Fibroblast of lung (primary cell): ENCODE measurements around the gene FAM193A. TPM values are rescaled to one million over a fixed set of nuclear protein-coding genes. Genes with fewer than 3 reads are reported as not detected.

ENCODE experiments used
- DNase-seq, 2 donors: peaks; one replicate each; pipeline versions ENCODE4 v3.0.0 to v3.0.0-alpha.2; 2010; ENCODE audit warnings: low read depth in 2 of 2
- H2AFZ ChIP-seq: 2 replicates; pipeline ENCODE4 v1.5.1; 2012; ENCODE audit warnings: low read length, control low read depth, inconsistent platforms
- H3K27ac ChIP-seq: 2 replicates; pipeline ENCODE4 v1.5.1; 2011; ENCODE audit warnings: low read length, control low read depth; ENCODE audit not compliant: insufficient read depth
- H3K27me3 ChIP-seq: 2 replicates; pipeline ENCODE4 v1.5.1; 2011; ENCODE audit warnings: mild to moderate bottlenecking, low read length; ENCODE audit not compliant: control insufficient read depth, insufficient read depth
- H3K36me3 ChIP-seq: 2 replicates; pipeline ENCODE4 v1.5.1; 2011; ENCODE audit warnings: low read length; ENCODE audit not compliant: control insufficient read depth, insufficient read depth
- H3K4me1 ChIP-seq: 2 replicates; pipeline ENCODE4 v1.5.1; 2011; ENCODE audit warnings: low read length; ENCODE audit not compliant: control insufficient read depth, insufficient read depth; ENCODE audit errors: extremely low read depth
- H3K4me2 ChIP-seq: 2 replicates; pipeline ENCODE4 v1.5.1; 2011; ENCODE audit warnings: low read length, control low read depth; ENCODE audit not compliant: insufficient read depth; ENCODE audit errors: extremely low read depth
- H3K4me3 ChIP-seq, 4 experiments: fragments of 200-600 bp in 1 of 4; sonication (generic) in 1 of 4; replicated peaks in 1 of 4; 2 replicates each; pipeline ENCODE4 v1.5.1; 2011 to 2016; ENCODE audit warnings: low read length in 4 of 4, low read depth in 3 of 4, mild to moderate bottlenecking in 3 of 4, control low read depth in 2 of 4, inconsistent platforms in 1 of 4, mixed read lengths in 1 of 4; ENCODE audit not compliant: insufficient read depth in 1 of 4; ENCODE audit errors: control extremely low read depth in 1 of 4
- H3K79me2 ChIP-seq: 2 replicates; pipeline ENCODE4 v1.5.1; 2012; ENCODE audit warnings: mild to moderate bottlenecking, low read length, inconsistent platforms; ENCODE audit not compliant: control insufficient read depth, insufficient read depth
- H3K9ac ChIP-seq: 2 replicates; pipeline ENCODE4 v1.5.1; 2011; ENCODE audit warnings: mild to moderate bottlenecking, low read length, control low read depth; ENCODE audit not compliant: insufficient read depth
- H3K9me3 ChIP-seq: 2 replicates; pipeline ENCODE4 v1.5.1; 2012; ENCODE audit warnings: low read depth, low read length; ENCODE audit not compliant: control insufficient read depth, insufficient read depth
- H4K20me1 ChIP-seq: 2 replicates; pipeline ENCODE4 v1.5.1; 2011; ENCODE audit warnings: low read length; ENCODE audit not compliant: control insufficient read depth, insufficient read depth; ENCODE audit errors: extremely low read depth
- EZH2 ChIP-seq: IDR thresholded peaks from 2 replicates; pipeline ENCODE4 v1.5.1; 2012; ENCODE audit warnings: low read length, control low read depth, mild to moderate bottlenecking; ENCODE audit errors: missing control alignments
- polyA plus RNA-seq, 2 donors: library from polyadenylated mRNA; depleted of rRNA in 1 of 2; stranded (reverse) in 1 of 2; unstranded in 1 of 2; fragments of >200 nt; gene quantifications; 2 replicates each; pipeline ENCODE4 v1.2.1, GENCODE V29; 2011 to 2012; ENCODE audit warnings: missing spikeins in 1 of 2
- total RNA-seq: library from RNA; depleted of rRNA; stranded (reverse); fragments of >200 nt; gene quantifications from 2 replicates; pipeline ENCODE4 v1.2.1, GENCODE V29; 2014
- TF ChIP-seq, protein P1 (sequence below), 2 donors: IDR thresholded peaks in 1 of 2; conservative IDR thresholded peaks in 1 of 2; 1 replicate in 1 of 2; 2 replicates in 1 of 2; pipeline ENCODE4 v1.5.1; 2011 to 2012; ENCODE audit warnings: low read length in 2 of 2, control low read depth in 1 of 2, inconsistent platforms in 1 of 2, low read depth in 1 of 2, mild to moderate bottlenecking in 1 of 2

FAM193A gene
- total and polyA plus RNA-seq, 2 donors (not counting 1 experiment from before 2014, with no cell fraction given) = 5.6 to 10.9 TPM

- Histone ChIP-seq H3K79me2 (no peaks in the 10 kb centered on the region), H3K9ac (no peak overlapping the region), H3K4me2 (no peak overlapping the region), H3K27ac (no peak overlapping the region), H3K27me3 (no peaks in the 10 kb centered on the region), H2AFZ (no peak overlapping the region), H3K4me1 (no peaks in the 10 kb centered on the region), H3K36me3 (peaks cover 6% of the 10 kb centered on the region), H3K9me3 (no peaks in the 10 kb centered on the region), H3K4me3 (no peak overlapping the region), H4K20me1 (no peaks in the 10 kb centered on the region)
- no peak for DNase-seq
- TF ChIP-seq, protein P1, sequence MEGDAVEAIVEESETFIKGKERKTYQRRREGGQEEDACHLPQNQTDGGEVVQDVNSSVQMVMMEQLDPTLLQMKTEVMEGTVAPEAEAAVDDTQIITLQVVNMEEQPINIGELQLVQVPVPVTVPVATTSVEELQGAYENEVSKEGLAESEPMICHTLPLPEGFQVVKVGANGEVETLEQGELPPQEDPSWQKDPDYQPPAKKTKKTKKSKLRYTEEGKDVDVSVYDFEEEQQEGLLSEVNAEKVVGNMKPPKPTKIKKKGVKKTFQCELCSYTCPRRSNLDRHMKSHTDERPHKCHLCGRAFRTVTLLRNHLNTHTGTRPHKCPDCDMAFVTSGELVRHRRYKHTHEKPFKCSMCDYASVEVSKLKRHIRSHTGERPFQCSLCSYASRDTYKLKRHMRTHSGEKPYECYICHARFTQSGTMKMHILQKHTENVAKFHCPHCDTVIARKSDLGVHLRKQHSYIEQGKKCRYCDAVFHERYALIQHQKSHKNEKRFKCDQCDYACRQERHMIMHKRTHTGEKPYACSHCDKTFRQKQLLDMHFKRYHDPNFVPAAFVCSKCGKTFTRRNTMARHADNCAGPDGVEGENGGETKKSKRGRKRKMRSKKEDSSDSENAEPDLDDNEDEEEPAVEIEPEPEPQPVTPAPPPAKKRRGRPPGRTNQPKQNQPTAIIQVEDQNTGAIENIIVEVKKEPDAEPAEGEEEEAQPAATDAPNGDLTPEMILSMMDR (conservative IDR thresholded peaks at IDR 0.05 in 1 of 2, IDR thresholded peaks at IDR 0.05 in 1 of 2; ENCODE audit: low read depth in 1 of 2, low read length in 2 of 2) = no peak
- TF ChIP-seq EZH2 = no peak
These were observed 148.0 kb downstream of the FAM193A start for GRCh38 chr4:2684486-2684885.

- Histone ChIP-seq H3K36me3 (peaks cover 9% of the 10 kb centered on the region), H3K4me3 (no peak overlapping the region), H3K4me2 (no peak overlapping the region), H3K27ac (no peak overlapping the region), H3K9me3 (no peaks in the 10 kb centered on the region), H2AFZ (no peak overlapping the region), H3K27me3 (no peaks in the 10 kb centered on the region), H3K9ac (no peak overlapping the region), H3K4me1 (no peaks in the 10 kb centered on the region), H3K79me2 (no peaks in the 10 kb centered on the region), H4K20me1 (no peaks in the 10 kb centered on the region)
- DNase-seq = peak; percentile 27 to 35
- TF ChIP-seq EZH2 = no peak
- TF ChIP-seq, protein P1 (conservative IDR thresholded peaks at IDR 0.05 in 1 of 2, IDR thresholded peaks at IDR 0.05 in 1 of 2; ENCODE audit: low read depth in 1 of 2, low read length in 2 of 2) = no peak
These were observed 149.1 kb downstream of the FAM193A start for GRCh38 chr4:2685541-2685940.

GRCh38 chr4:2686379-2687265 lies 150.2 kb downstream of the FAM193A start:
- H3K4me1 ChIP-seq = no peaks in the 10 kb centered on the region
- H2AFZ ChIP-seq = no peak overlapping the region
- H3K4me3 ChIP-seq = no peak overlapping the region
- H3K9ac ChIP-seq = no peak overlapping the region
- no peak overlapping the region for H3K27ac ChIP-seq
- H3K9me3 ChIP-seq = no peaks in the 10 kb centered on the region
- peaks cover 11% of the 10 kb centered on the region for H3K36me3 ChIP-seq
- no peaks in the 10 kb centered on the region for H3K79me2 ChIP-seq
- no peaks in the 10 kb centered on the region for H3K27me3 ChIP-seq
- H3K4me2 ChIP-seq = no peak overlapping the region
- H4K20me1 ChIP-seq = no peaks in the 10 kb centered on the region
- no peak for DNase-seq
- no peak for TF ChIP-seq EZH2
- TF ChIP-seq, protein P1 (conservative IDR thresholded peaks at IDR 0.05 in 1 of 2, IDR thresholded peaks at IDR 0.05 in 1 of 2; ENCODE audit: low read depth in 1 of 2, low read length in 2 of 2) = no peak
